ENCODE results near the gene FCGR3B. TPM values are rescaled to one million over a fixed set of nuclear protein-coding genes. Genes with fewer than 3 reads are reported as not detected.
"Not testable (repeated sequence)": the region's sequence is repeated elsewhere in the genome, so short reads cannot be mapped to it uniquely, and the experiment has no call there.

Gene FCGR3B
- total RNA-seq, 1 donor from 2014 or later: not detected

DNA sequence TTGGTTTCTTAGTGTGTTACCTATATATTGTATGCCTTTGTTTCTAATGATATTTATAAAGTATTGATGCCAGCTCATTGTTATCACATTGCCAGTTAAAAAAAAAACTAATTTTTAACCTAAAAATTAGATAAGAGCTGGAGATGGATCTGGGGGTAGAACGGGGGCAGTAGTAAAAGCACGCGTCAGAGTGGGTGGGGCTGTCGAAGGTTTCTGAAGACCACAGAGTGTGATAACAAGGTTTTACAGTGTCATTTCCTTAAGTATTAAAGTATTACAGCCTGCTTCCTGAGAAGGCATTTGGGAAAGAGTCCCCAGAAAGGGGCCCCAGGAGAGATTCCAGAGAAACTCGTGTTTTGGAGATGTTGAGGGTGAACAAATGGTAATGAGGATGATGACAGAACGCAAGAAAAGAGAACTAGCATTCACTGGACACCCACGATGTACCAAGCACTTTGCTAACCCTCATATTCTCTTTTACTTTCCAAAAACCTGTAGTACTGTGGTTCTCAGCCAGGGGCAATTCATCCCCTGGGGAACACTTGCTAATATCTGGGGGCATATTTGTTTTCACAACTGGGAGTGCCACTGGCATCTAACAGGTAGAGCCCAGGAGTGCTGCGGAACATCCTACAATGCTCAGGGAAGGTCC lies 51.0 kb downstream of the FCGR3B start:
- not testable (repeated sequence) for DNase-seq (ENCODE audit: low spot score); H3K9me3 Mint-ChIP-seq (ENCODE audit: low read depth); H3K27ac Mint-ChIP-seq (ENCODE audit: unreplicated experiment); H3K36me3 Mint-ChIP-seq (ENCODE audit: low read depth); H3K4me1 Mint-ChIP-seq (ENCODE audit: low read depth); H3K27me3 Mint-ChIP-seq (ENCODE audit: low read depth); H3K4me3 Mint-ChIP-seq (ENCODE audit: unreplicated experiment)

DNA sequence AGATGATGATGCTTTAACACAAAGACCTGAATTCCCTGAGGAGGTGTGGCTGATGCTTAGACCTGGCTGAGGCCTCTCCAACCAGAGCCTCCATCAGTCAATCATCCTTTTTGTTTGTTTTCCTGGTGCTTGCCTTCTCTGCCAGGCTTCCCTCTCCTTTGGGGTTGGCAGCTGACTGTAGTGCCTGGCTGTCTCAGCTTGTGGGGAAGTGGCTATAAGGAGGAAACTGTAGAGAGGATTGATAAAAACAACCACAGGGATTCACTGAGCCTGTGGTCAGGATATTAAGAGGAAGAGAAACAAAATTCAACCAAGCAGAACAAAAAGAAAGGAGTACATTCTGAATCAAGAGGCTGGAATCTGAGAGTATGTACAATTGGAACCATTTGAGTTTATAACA lies 54.3 kb downstream of the FCGR3B start:
- H3K36me3 Mint-ChIP-seq (ENCODE audit: low read depth); H3K4me3 Mint-ChIP-seq (ENCODE audit: unreplicated experiment); H3K27me3 Mint-ChIP-seq (ENCODE audit: low read depth); H3K27ac Mint-ChIP-seq (ENCODE audit: unreplicated experiment); H3K9me3 Mint-ChIP-seq (ENCODE audit: low read depth); DNase-seq (ENCODE audit: low spot score); H3K4me1 Mint-ChIP-seq (ENCODE audit: low read depth): not testable (repeated sequence)

Other genes starting within 250 kb of the FCGR3B start
- not detected in 3 replicates for gene FCGR2A, start 125.7 kb downstream of the FCGR3B start, total RNA-seq
- 0.75 to 1.0 TPM in 2 of 3 replicates, not detected in the other for gene HSPA6, start 106.6 kb downstream of the FCGR3B start, total RNA-seq
- gene FCGR3A, start 81.4 kb downstream of the FCGR3B start, total RNA-seq: not detected in 3 replicates
- gene FCGR2B, start 32.0 kb upstream of the FCGR3B start, total RNA-seq: not detected in 3 replicates
- not detected in 3 replicates for gene FCRLA, start 76.1 kb upstream of the FCGR3B start, total RNA-seq
- 0.28 to 0.35 TPM in 2 of 3 replicates, not detected in the other for gene FCRLB, start 90.4 kb upstream of the FCGR3B start, total RNA-seq
- gene DUSP12, start 118.6 kb upstream of the FCGR3B start, total RNA-seq: 19.1 to 21.0 TPM (median 19.3 TPM) in 3 replicates
- gene ATF6, start 135.1 kb upstream of the FCGR3B start, total RNA-seq: 27.6 to 29.1 TPM (median 28.0 TPM) in 3 replicates